Adrenal gland (tissue), 5 donors: Measurements from ENCODE around the gene HELZ2.

Source experiments
- POLR2A ChIP-seq, 2 donors: fragments of 450-650 bp; IDR thresholded peaks; one replicate each; pipeline ENCODE4 v1.6.1; 2017; ENCODE audit warnings: antibody characterized with exemption in 2 of 2, mild to moderate bottlenecking in 2 of 2, moderate library complexity in 1 of 2
- TF ChIP-seq, protein P1 (sequence below), 6 experiments: fragments of 450-650 bp in 4 of 6; fragments of 200-600 bp in 2 of 6; sonication (generic) in 1 of 6; IDR thresholded peaks; 1 replicate in 5 of 6; 2 replicates in 1 of 6; pipeline versions ENCODE4 v1.5.1 to v1.8.0; 2016 to 2021; ENCODE audit warnings: antibody characterized with exemption in 6 of 6, mild to moderate bottlenecking in 2 of 6, moderate library complexity in 1 of 6
- donor health status: DM: no; HTN: no; CAD: no.

DNA sequence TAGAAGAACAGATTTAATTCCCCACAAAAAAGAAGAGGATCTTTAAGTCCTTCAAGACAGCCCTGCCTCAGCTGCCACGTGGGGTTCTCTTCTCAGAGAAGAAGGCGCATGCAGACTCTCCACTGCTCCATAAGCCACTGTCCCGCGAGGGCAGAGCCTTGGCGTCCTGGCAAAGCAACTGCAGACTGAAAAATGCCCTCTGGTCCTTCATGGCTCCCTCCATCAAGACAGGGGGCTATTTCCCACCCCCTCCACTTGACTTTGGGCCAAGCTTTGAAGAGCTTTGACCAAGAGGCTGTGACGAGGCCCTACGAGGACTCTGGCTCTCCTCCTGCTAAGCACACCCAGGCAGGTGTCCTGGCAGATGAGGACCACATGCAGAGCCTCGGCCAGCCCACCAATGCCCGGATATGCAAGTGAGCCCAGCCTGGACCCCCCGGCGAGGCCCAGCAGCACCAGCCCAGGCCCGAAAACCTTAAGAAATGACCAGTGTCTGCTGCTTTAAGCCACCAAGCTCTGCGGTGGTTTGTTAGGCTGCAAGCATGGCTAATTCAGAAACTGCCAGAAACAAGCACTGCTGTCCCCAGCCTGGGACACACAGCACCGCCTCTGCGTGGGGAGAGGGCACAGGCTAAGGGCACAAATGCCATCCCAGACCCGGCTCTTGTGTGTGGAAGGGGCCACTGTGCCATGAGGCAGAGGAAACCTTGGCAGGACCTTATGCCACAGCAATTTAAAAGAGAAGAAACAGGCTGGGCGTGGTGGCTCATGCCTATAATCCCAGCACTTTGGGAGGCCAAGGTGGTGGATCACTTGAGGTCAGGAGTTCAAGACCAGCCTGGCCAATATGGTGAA lies 36.8 kb upstream of the HELZ2 start:
- TF ChIP-seq, protein P1, sequence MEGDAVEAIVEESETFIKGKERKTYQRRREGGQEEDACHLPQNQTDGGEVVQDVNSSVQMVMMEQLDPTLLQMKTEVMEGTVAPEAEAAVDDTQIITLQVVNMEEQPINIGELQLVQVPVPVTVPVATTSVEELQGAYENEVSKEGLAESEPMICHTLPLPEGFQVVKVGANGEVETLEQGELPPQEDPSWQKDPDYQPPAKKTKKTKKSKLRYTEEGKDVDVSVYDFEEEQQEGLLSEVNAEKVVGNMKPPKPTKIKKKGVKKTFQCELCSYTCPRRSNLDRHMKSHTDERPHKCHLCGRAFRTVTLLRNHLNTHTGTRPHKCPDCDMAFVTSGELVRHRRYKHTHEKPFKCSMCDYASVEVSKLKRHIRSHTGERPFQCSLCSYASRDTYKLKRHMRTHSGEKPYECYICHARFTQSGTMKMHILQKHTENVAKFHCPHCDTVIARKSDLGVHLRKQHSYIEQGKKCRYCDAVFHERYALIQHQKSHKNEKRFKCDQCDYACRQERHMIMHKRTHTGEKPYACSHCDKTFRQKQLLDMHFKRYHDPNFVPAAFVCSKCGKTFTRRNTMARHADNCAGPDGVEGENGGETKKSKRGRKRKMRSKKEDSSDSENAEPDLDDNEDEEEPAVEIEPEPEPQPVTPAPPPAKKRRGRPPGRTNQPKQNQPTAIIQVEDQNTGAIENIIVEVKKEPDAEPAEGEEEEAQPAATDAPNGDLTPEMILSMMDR (IDR thresholded peaks at IDR 0.05) = no peak
- no peak for TF ChIP-seq POLR2A (IDR thresholded peaks at IDR 0.05)
